ENCODE results near the gene SMIM15.

Gene SMIM15

DNA sequence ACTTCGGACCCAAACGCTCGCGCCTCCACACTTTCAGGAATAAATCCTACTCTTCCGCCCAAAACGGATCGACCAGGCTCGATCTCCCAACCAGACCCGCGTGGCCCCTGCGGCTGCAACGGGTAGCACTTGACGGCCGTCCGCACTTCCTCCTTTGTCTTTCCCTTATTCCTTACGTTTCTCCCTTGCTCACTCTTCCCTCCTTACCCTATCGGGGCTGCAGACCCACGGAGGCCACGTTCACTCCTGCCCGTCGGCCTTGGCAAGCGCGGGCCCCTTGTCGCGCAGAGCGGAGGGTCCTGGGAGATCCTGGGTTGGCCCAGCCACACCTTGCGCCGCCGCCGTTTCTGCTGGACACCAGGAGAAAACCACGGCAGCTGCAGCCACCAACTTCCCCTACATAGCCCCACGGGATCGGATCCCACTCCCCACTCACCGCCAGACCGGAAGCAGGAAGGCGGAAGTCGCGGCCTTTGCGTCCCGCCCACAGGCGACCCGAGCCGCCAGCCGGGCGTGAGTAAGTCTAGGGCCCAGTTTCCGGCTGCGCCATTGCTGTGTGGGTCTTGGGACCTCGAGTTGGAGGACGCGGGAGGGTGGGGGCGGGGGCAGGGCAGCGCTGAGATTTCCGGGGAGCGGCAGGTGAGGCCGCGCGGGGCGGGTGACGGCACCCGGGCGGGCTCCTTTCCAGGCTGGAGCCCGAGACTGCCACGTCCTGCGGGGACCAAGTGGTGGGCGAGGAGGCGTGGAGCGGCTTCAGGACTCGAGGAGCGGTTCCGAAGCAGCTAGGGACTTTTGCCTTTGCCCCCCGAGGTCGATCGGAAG is at the start of gene SMIM15 (continued):
- TF ChIP-seq, protein P1, sequence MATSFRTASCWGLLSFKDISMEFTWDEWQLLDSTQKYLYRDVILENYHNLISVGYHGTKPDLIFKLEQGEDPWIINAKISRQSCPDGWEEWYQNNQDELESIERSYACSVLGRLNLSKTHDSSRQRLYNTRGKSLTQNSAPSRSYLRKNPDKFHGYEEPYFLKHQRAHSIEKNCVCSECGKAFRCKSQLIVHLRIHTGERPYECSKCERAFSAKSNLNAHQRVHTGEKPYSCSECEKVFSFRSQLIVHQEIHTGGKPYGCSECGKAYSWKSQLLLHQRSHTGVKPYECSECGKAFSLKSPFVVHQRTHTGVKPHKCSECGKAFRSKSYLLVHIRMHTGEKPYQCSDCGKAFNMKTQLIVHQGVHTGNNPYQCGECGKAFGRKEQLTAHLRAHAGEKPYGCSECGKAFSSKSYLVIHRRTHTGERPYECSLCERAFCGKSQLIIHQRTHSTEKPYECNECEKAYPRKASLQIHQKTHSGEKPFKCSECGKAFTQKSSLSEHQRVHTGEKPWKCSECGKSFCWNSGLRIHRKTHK (tag by site-specific recombination; IDR thresholded peaks at IDR 0.05): no peak
- TF ChIP-seq, protein P2, sequence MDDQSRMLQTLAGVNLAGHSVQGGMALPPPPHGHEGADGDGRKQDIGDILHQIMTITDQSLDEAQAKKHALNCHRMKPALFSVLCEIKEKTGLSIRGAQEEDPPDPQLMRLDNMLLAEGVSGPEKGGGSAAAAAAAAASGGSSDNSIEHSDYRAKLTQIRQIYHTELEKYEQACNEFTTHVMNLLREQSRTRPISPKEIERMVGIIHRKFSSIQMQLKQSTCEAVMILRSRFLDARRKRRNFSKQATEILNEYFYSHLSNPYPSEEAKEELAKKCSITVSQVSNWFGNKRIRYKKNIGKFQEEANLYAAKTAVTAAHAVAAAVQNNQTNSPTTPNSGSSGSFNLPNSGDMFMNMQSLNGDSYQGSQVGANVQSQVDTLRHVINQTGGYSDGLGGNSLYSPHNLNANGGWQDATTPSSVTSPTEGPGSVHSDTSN (CRISPR knock-in tag; IDR thresholded peaks at IDR 0.05): peak; percentile 80

DNA sequence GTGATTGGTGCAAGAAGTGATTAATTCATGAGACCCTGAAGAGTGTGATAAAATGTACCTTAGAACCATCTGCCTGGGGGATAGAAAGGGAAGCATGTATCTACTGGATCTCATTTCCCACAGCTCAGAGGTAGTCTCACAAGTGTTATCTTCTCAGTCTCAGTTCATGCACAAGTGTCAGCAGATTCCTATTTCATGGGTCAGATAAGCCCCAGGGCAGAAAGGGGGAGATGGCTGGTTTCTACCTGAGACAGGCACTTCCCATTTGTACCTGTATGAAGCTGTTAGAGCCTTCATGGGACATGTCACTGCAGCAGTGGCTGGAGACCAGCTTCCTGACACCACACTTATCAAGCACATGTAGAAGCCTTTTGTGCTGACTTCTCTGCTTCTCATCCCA is 45.6 kb upstream of the SMIM15 start:
- TF ChIP-seq ZNF311 (tag by site-specific recombination; IDR thresholded peaks at IDR 0.05; ENCODE audit: borderline replicate concordance): no peak
- no peak for TF ChIP-seq ZNF16 (tag by site-specific recombination; IDR thresholded peaks at IDR 0.05; ENCODE audit: low read depth)
- TF ChIP-seq SP3 (tag by site-specific recombination; IDR thresholded peaks at IDR 0.05): no peak
- no peak for TF ChIP-seq ZNF157 (tag by site-specific recombination; IDR thresholded peaks at IDR 0.05)
- TF ChIP-seq ZNF626 (tag by site-specific recombination; IDR thresholded peaks at IDR 0.05): no peak
- no peak for TF ChIP-seq ZNF146 (tag by site-specific recombination; IDR thresholded peaks at IDR 0.05)
- TF ChIP-seq, protein P3, sequence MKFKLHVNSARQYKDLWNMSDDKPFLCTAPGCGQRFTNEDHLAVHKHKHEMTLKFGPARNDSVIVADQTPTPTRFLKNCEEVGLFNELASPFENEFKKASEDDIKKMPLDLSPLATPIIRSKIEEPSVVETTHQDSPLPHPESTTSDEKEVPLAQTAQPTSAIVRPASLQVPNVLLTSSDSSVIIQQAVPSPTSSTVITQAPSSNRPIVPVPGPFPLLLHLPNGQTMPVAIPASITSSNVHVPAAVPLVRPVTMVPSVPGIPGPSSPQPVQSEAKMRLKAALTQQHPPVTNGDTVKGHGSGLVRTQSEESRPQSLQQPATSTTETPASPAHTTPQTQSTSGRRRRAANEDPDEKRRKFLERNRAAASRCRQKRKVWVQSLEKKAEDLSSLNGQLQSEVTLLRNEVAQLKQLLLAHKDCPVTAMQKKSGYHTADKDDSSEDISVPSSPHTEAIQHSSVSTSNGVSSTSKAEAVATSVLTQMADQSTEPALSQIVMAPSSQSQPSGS (tag by site-specific recombination; IDR thresholded peaks at IDR 0.05; ENCODE audit: low read depth): no peak
- TF ChIP-seq ZNF768 (tag by site-specific recombination; IDR thresholded peaks at IDR 0.05): no peak
- no peak for TF ChIP-seq KLF16 (tag by site-specific recombination; IDR thresholded peaks at IDR 0.05)
- TF ChIP-seq ZNF211 (tag by site-specific recombination; IDR thresholded peaks at IDR 0.05; ENCODE audit: low read depth): no peak
- no peak for TF ChIP-seq OSR2 (tag by site-specific recombination; IDR thresholded peaks at IDR 0.05)
- TF ChIP-seq ZNF24 (tag by site-specific recombination; IDR thresholded peaks at IDR 0.05): no peak
- TF ChIP-seq, protein P4, sequence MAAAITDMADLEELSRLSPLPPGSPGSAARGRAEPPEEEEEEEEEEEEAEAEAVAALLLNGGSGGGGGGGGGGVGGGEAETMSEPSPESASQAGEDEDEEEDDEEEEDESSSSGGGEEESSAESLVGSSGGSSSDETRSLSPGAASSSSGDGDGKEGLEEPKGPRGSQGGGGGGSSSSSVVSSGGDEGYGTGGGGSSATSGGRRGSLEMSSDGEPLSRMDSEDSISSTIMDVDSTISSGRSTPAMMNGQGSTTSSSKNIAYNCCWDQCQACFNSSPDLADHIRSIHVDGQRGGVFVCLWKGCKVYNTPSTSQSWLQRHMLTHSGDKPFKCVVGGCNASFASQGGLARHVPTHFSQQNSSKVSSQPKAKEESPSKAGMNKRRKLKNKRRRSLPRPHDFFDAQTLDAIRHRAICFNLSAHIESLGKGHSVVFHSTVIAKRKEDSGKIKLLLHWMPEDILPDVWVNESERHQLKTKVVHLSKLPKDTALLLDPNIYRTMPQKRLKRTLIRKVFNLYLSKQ (tag by site-specific recombination; IDR thresholded peaks at IDR 0.05; ENCODE audit: borderline replicate concordance): no peak
- no peak for TF ChIP-seq ZNF274 (IDR thresholded peaks at IDR 0.05; ENCODE audit: low read length)
- TF ChIP-seq ZNF274 (tag by site-specific recombination; IDR thresholded peaks at IDR 0.05; ENCODE audit: borderline replicate concordance): no peak
- TF ChIP-seq TCF7L2 (IDR thresholded peaks at IDR 0.05; ENCODE audit: borderline replicate concordance, low read depth, low read length): no peak
- TF ChIP-seq ZNF623 (tag by site-specific recombination; IDR thresholded peaks at IDR 0.05): no peak
- TF ChIP-seq ZBTB48 (tag by site-specific recombination; IDR thresholded peaks at IDR 0.05): no peak
- TF ChIP-seq ZNF239 (tag by site-specific recombination; IDR thresholded peaks at IDR 0.05): no peak
- no peaks in the 10 kb centered on the region for H3K9me3 ChIP-seq (ENCODE audit: control insufficient read depth, insufficient read depth, low read depth, low read length)
- POLR2A ChIA-PET: no interaction called here
- CTCF ChIA-PET: interaction anchor here (0.6 kb wide), 1 partner anchor 150 kb away, joined by 3 read pairs; no protein-coding TSS in a partner anchor
- no peaks in the 10 kb centered on the region for H3K4me1 ChIP-seq (ENCODE audit: control insufficient read depth, insufficient read depth, low read length)
- no peak overlapping the region for H3K4me3 ChIP-seq (ENCODE audit: low read depth, low read length)
- no peaks in the 10 kb centered on the region for H3K36me3 ChIP-seq (ENCODE audit: control insufficient read depth in 2 of 2, insufficient read depth in 1 of 2, low read length in 2 of 2)
- no peak overlapping the region for H3K27ac ChIP-seq (ENCODE audit: extremely low read depth, low read depth, low read length)

All from HEK293 (cell line).